ENCODE measurements around the gene STYK1.
"Not testable (repeated sequence)": the region's sequence is repeated elsewhere in the genome, so short reads cannot be mapped to it uniquely, and the experiment has no call there.

The STYK1 gene

DNA sequence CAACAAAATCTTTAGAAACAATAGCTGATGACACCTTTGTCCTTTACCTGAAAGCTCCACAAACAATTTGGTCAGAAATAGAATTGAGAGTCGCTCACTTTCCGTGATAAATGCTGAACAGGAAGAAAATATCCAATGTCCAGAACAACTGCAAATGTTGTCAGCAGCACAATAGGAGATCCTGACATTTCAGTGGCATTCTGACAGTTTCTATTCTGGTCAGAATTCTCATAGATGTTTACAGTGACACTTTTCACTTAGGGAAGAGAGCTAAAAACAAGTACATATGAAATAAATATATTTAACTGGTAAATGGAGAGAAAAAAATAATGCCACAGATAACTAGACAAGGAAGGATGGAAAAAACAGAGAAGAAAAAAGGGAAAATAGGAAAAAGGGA lies 99.5 kb downstream of the STYK1 start:
- TF ChIP-seq, protein P1, sequence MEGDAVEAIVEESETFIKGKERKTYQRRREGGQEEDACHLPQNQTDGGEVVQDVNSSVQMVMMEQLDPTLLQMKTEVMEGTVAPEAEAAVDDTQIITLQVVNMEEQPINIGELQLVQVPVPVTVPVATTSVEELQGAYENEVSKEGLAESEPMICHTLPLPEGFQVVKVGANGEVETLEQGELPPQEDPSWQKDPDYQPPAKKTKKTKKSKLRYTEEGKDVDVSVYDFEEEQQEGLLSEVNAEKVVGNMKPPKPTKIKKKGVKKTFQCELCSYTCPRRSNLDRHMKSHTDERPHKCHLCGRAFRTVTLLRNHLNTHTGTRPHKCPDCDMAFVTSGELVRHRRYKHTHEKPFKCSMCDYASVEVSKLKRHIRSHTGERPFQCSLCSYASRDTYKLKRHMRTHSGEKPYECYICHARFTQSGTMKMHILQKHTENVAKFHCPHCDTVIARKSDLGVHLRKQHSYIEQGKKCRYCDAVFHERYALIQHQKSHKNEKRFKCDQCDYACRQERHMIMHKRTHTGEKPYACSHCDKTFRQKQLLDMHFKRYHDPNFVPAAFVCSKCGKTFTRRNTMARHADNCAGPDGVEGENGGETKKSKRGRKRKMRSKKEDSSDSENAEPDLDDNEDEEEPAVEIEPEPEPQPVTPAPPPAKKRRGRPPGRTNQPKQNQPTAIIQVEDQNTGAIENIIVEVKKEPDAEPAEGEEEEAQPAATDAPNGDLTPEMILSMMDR (IDR thresholded peaks at IDR 0.05; ENCODE audit: low read length, missing control alignments) = no peak
- no peak for DNase-seq (ENCODE audit: low read depth)
- H3K4me3 ChIP-seq (replicated peaks; ENCODE audit: low read depth, low read length) = no peak overlapping the region

DNA sequence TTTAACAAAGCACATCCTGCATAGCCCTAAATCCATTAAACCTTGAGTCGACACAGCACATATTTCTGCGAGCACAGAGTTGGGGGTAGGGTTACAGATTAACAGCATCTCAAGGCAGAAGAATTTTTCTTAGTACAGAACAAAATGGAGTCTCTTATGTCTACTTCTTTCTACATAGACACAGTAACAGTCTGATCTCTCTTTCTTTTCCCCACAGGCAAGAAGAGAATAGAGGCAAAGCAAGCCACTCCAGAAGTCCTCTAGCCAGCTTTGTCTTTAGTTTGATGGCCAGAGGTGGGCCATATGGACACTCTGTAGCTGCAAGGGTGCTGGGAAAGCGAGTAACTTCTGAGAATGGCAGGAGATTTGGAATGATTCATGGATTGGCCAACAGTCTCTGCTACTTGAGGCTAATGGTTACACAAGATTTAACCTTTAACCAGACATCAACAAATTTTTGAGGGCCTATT lies 101.8 kb downstream of the STYK1 start:
- peak; percentile 72 for DNase-seq (ENCODE audit: low read depth)
- H3K4me3 ChIP-seq (replicated peaks; ENCODE audit: low read depth, low read length) = not testable (repeated sequence)

DNA sequence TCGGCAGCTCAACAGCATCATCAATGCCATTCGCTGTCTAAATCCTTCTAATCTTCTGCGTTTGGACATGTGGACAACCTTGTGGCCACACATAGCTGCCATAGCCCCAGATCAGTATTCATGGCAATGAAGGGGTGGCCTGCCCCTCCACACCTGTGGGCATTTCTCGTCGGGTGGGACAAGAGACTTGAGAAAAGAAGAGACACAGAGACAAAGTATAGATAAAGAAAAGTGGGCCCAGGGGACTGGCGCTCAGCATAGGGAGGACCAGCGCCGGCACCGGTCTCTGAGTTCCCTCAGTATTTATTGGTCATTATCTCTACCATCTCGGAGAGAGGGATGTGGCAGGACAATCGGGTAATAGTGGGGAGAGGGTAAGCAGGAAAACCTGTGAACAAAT lies 102.7 kb downstream of the STYK1 start:
- TF ChIP-seq, protein P1 (IDR thresholded peaks at IDR 0.05; ENCODE audit: low read length, missing control alignments) = no peak
- DNase-seq (ENCODE audit: low read depth) = no peak

More for the DNA sequence above, 102.7 kb downstream of the STYK1 start:
- H3K4me3 ChIP-seq (replicated peaks; ENCODE audit: low read depth, low read length) = no peak overlapping the region

Measured in fibroblast of pulmonary artery (primary cell).